Measurements from ENCODE around the gene CREBL2. TPM values are rescaled to one million over a fixed set of nuclear protein-coding genes. Genes with fewer than 3 reads are reported as not detected.
A peak's percentile ranks its signal among the peaks of the same experiment; 100 is the strongest.

The CREBL2 gene
- total RNA-seq, 1 donor from 2014 or later: 31.9 TPM

DNA sequence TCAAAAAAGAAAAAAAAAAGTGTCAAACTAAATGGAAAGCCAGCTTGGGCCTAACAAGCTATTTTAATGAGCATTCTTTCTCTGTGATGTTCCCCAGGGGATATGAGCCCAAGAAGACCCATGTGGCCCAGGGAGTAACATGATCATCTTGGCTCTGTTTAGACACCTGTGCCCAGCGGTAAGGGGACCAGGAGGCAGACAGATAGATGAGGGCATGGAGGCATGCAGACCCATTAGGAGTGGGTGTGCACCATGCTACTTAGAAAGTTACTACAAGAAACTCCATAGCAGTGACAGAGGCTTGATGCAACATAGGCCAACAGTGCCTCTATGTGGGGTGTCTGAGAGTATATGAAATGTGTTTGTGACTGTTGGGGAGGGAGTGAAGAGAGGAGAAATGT is 3.1 kb upstream of the CREBL2 start:
- Mint-ChIP-seq H3K27ac (ENCODE audit: unreplicated experiment) (no peak overlapping the region), H3K36me3 (ENCODE audit: unreplicated experiment) (no peaks in the 10 kb centered on the region), H3K4me1 (ENCODE audit: low read depth, unreplicated experiment) (peaks cover 14% of the 10 kb centered on the region), H3K27me3 (ENCODE audit: unreplicated experiment) (peaks cover 6% of the 10 kb centered on the region), H3K9me3 (ENCODE audit: unreplicated experiment) (peaks cover 7% of the 10 kb centered on the region), H3K4me3 (ENCODE audit: unreplicated experiment) (no peak overlapping the region)
- no peak for DNase-seq
- TF ChIP-seq, protein P1, sequence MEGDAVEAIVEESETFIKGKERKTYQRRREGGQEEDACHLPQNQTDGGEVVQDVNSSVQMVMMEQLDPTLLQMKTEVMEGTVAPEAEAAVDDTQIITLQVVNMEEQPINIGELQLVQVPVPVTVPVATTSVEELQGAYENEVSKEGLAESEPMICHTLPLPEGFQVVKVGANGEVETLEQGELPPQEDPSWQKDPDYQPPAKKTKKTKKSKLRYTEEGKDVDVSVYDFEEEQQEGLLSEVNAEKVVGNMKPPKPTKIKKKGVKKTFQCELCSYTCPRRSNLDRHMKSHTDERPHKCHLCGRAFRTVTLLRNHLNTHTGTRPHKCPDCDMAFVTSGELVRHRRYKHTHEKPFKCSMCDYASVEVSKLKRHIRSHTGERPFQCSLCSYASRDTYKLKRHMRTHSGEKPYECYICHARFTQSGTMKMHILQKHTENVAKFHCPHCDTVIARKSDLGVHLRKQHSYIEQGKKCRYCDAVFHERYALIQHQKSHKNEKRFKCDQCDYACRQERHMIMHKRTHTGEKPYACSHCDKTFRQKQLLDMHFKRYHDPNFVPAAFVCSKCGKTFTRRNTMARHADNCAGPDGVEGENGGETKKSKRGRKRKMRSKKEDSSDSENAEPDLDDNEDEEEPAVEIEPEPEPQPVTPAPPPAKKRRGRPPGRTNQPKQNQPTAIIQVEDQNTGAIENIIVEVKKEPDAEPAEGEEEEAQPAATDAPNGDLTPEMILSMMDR (IDR thresholded peaks at IDR 0.05; ENCODE audit: partially characterized antibody, unreplicated experiment): no peak

DNA sequence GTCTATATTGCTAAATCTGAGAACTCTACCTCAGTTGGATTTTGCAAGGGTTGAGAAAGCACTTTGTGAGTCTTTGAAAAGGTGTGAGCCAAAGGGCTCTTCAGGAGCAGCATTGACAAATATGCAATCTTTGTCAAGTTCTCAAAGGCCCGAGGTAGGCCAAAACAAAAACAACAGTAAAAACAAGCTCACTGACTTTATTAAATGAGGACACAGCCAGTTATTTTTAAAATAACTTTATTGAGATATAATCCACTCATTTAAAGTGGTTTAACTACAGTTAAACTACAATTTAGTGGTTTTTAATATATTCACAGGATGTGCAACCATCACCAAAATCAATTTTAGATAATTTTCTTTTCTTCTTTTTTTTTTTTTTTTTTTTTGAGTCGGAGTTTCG is 2.0 kb upstream of the CREBL2 start:
- Mint-ChIP-seq H3K36me3 (ENCODE audit: unreplicated experiment) (no peaks in the 10 kb centered on the region), H3K4me1 (ENCODE audit: low read depth, unreplicated experiment) (peaks cover 16% of the 10 kb centered on the region), H3K27me3 (ENCODE audit: unreplicated experiment) (peaks cover 6% of the 10 kb centered on the region), H3K27ac (ENCODE audit: unreplicated experiment) (no peak overlapping the region), H3K9me3 (ENCODE audit: unreplicated experiment) (peaks cover 7% of the 10 kb centered on the region), H3K4me3 (ENCODE audit: unreplicated experiment) (no peak overlapping the region)
- TF ChIP-seq, protein P1 (IDR thresholded peaks at IDR 0.05; ENCODE audit: partially characterized antibody, unreplicated experiment): no peak
- no peak for DNase-seq

DNA sequence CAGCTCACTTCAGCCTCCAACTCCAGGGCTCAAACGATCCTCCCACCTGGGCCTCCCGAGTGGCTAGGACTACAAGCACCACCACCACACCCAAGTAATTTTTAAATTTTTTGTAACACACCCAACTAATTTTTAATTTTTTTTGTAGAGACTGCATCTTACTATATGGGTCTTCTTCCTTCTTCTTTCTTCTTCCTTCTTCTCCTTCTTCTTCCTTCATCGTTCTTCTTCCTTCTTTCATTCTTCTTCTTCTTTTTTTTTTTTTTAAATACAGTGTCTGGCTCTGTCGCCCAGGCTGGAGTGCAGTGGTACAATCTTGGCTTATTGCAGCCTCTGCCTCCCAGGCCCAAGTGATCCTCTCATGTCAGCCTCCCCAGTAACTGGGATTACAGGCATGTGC is 965 bp upstream of the CREBL2 start:
- peak overlapping the region; percentile 92 for H3K27ac Mint-ChIP-seq (ENCODE audit: unreplicated experiment)
- peaks cover 6% of the 10 kb centered on the region for H3K27me3 Mint-ChIP-seq (ENCODE audit: unreplicated experiment)
- TF ChIP-seq, protein P1 (IDR thresholded peaks at IDR 0.05; ENCODE audit: partially characterized antibody, unreplicated experiment): no peak
- peaks cover 7% of the 10 kb centered on the region for H3K9me3 Mint-ChIP-seq (ENCODE audit: unreplicated experiment)
- no peaks in the 10 kb centered on the region for H3K36me3 Mint-ChIP-seq (ENCODE audit: unreplicated experiment)
- H3K4me3 Mint-ChIP-seq (ENCODE audit: unreplicated experiment): peak overlapping the region; percentile 88
- peaks cover 15% of the 10 kb centered on the region for H3K4me1 Mint-ChIP-seq (ENCODE audit: low read depth, unreplicated experiment)
- no peak for DNase-seq

DNA sequence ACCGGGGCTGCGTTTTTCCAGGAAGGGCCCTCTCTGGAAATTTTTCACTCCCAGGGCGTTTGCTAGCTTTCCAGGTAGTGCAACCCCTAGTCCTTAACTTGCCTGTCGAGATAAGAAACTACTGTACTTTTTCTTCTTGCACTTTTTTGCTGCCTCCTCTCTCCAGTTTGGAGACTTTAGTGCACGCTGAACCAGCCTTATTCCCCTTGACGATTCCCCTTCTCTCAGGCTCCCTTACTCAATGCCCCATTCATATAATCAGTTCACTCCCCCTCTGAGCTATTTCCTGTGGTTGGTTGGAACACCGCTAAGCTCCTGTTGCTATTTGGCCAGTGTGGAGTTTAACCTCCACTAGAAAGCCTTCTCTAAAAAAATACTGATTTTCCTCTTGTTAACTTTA is 682 bp downstream of the CREBL2 start:
- TF ChIP-seq, protein P1 (IDR thresholded peaks at IDR 0.05; ENCODE audit: partially characterized antibody, unreplicated experiment): no peak
- no peak for DNase-seq

DNA sequence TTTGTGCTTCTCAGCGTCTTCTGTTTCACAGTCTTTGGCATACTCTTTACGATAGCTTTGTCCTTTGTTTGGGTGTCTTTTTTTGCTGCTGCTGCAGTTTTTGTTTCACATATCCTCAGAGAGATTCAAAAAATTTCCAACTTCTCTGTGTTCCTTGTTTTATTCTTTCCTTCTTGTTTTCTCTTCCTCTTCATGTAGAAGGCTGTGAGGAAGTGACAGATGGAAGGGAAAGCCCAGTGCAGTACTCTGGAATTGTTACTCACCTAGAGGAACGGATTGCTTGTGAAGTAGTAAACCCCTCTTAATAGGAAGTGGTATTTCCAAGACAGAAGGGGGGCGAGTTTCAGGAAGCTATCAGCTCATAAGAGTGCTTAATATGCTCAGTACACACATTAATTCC is 1.7 kb downstream of the CREBL2 start:
- peak overlapping the region; percentile 39 for H3K27ac Mint-ChIP-seq (ENCODE audit: unreplicated experiment)
- peaks cover 28% of the 10 kb centered on the region for H3K4me1 Mint-ChIP-seq (ENCODE audit: low read depth, unreplicated experiment)
- TF ChIP-seq, protein P1 (IDR thresholded peaks at IDR 0.05; ENCODE audit: partially characterized antibody, unreplicated experiment): no peak
- H3K4me3 Mint-ChIP-seq (ENCODE audit: unreplicated experiment): peak overlapping the region; percentile 88
- peaks cover 11% of the 10 kb centered on the region for H3K9me3 Mint-ChIP-seq (ENCODE audit: unreplicated experiment)
- H3K27me3 Mint-ChIP-seq (ENCODE audit: unreplicated experiment): peaks cover 6% of the 10 kb centered on the region
- no peak for DNase-seq
- no peaks in the 10 kb centered on the region for H3K36me3 Mint-ChIP-seq (ENCODE audit: unreplicated experiment)

More for the DNA sequence above, 682 bp downstream of the CREBL2 start:
- Mint-ChIP-seq H3K27ac (ENCODE audit: unreplicated experiment) (peak overlapping the region; percentile 94), H3K27me3 (ENCODE audit: unreplicated experiment) (peaks cover 6% of the 10 kb centered on the region), H3K4me3 (ENCODE audit: unreplicated experiment) (peak overlapping the region; percentile 88), H3K9me3 (ENCODE audit: unreplicated experiment) (peaks cover 11% of the 10 kb centered on the region), H3K36me3 (ENCODE audit: unreplicated experiment) (no peaks in the 10 kb centered on the region), H3K4me1 (ENCODE audit: low read depth, unreplicated experiment) (peaks cover 29% of the 10 kb centered on the region)

Data from glutamatergic neuron (in vitro differentiated cells).